SW480 (cell line): Measurements from ENCODE around the gene IQCE.
"Not testable (repeated sequence)": the region's sequence is repeated elsewhere in the genome, so short reads cannot be mapped to it uniquely, and the experiment has no call there.

Source experiments
- DNase-seq: peaks from one replicate; pipeline ENCODE4 v3.0.0-alpha.2; 2016; ENCODE audit warnings: low spot score

IQCE gene

DNA sequence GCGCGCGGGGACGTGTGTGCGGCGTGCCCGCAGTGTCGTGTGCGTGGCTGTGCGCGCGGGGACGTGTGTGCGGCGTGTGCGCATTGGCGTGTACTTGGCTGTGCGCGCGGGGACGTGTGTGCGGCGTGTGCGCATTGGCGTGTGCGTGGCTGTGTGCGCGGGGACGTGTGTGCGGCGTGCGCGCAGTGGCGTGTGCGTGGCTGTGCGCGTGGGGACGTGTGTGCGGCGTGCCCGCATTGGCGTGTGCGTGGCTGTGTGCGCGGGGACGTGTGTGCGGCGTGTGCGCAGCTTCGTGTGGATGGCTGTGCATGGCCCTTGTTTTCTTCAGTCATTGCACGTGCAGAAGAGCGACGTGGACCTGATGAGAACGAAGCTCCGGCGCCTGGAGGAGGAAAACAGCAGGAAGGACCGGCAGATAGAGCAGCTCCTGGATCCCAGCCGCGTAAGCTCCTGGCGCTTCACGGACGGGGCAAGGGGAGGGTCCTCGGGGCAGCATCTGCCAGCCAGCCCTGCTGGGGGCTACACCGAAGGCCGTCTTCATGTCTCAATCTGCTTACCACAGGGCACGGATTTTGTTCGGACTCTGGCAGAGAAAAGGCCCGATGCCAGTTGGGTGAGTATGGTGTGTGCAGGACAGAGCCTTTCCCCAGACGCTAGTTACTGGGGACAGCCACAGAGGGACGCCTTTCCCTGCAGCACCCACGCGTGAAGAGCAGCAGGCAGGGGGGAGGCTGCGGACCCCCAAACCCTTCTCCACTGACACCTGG is 19.3 kb downstream of the IQCE start:
- no peak for DNase-seq

- DNase-seq: no peak
Observed at GRCh38 chr7:2580636-2581035, 21.9 kb downstream of the IQCE start.

DNA sequence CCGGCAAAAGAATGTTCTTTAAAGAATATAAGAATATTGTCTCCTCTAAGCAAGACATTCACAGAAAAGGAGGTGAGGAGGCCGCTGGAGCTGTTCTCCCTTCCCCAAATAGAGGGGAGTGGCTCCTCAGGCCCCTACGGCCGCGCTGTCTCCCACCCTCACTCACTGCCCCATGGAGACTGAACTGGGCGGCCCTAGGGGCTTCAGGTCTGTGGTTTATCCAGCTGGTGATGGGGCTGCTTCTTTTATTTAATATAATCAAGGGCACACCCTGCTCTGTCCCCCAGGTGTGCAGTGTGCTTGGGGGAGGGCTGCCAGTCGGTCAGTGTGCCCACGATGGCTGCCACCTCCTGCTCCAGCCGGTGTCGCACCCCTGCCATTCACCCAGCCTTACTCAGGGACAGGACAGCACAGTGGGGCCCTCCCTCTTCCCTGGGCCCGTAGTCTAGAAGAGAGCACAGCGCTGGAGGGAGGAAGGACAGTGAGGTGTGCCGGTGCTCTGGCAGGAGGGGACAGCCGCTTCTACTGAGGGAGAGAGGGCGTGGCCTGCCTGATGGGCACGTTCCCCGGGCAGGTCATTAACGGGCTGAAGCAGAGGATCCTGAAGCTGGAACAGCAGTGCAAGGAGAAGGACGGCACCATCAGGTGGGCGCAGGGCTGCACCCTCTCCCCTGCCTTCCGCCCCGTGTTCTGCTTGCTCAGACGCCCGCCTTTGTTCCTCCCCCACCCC is 23.4 kb downstream of the IQCE start:
- no peak for DNase-seq

DNA sequence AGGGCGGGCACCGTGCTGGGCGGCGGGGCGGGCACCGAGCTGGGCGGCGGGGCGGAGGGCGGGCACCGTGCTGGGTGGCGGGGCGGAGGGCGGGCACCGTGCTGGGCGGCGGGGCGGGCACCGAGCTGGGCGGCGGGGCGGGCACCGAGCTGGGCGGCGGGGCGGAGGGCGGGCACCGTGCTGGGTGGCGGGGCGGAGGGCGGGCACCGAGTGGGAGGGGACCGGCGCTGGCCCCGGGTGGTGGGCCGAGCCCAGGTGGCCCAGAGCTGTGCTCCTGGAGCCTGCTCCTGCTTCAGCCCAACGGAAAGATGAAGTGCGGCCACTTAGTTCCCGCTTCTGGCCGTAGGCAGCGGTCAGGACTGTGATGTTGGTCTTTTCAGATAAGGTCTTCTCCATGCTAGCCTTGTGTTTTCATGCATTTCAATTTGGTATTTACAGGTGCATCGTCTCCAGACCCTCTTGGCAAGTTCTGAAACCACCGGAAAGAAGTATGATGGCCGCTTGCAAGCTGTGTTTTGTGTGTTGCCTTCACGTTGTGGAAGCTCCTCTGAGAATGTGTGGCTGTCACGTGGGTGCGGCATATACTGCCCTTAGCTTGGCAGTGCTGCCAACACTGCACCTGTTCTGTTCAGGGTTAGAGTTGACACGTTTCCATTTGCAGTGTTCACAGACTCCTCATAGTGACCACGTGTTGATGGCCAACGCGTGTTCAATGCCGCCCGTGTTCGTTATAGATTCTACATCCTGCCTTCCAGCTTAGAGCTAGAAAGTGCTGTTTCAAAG is 25.2 kb downstream of the IQCE start:
- no peak for DNase-seq

DNA sequence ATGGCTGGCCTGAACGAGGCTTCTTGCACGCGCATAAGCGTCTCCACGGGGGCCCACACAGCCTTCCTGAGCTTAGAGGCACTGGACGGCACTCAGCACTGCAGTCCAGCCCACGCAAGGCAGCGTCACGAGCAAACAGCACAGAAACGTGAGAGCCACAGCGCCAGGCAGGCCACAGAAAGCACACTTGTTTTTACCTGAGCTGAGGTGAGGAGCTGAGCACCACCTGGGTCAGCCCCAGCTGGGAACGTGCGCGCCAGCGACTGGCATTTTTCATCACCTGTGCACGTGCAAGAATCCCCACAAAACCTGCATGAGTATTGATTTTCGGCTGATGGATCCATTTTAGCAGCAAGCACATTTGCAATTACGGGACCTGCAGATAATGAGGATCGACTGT is 26.7 kb downstream of the IQCE start:
- DNase-seq: no peak

- no peak for DNase-seq
Observed at GRCh38 chr7:2586326-2587020, 27.7 kb downstream of the IQCE start.

- no peak for DNase-seq
Observed at GRCh38 chr7:2587134-2587533, 28.4 kb downstream of the IQCE start.

GRCh38 chr7:2587778-2588177 is 29.0 kb downstream of the IQCE start:
- no peak for DNase-seq

DNA sequence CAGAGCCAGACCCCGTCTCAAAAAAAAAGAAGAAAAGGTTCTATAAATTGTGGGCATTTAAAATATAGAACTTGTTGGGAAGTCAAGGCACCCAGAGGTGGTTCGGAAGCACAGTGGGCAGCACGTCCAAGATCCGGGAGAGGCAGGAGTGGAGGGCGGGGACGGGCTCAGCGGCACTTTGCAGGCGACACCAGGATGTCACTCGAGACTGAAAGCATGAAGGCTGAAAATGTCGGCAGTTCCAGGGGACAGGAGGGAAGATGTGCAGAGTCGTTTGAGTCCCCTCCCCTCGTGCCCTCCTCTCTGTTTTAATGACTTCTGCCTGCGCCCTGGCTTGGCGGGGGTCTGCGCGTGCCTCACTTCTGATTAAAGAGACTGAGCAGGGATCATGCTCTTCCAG is 30.6 kb downstream of the IQCE start:
- no peak for DNase-seq

DNA sequence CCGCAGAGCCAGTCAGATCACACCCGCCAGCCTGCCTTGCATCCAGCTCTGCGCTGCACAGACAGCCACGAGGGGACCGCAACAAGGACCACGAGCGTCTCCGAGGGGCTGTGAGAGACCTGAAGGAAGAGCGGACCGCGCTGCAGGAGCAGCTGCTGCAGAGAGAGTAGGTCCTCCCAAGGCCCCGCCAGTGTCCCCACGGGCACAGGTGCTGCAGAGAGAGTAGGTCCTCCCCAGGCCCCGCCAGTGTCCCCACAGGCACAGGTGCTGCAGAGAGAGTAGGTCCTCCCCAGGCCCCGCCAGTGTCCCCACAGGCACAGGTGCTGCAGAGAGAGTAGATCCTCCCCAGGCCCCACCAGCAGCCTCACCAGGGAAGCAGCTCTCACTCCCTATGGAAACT is 31.2 kb downstream of the IQCE start:
- DNase-seq: not testable (repeated sequence)

DNA sequence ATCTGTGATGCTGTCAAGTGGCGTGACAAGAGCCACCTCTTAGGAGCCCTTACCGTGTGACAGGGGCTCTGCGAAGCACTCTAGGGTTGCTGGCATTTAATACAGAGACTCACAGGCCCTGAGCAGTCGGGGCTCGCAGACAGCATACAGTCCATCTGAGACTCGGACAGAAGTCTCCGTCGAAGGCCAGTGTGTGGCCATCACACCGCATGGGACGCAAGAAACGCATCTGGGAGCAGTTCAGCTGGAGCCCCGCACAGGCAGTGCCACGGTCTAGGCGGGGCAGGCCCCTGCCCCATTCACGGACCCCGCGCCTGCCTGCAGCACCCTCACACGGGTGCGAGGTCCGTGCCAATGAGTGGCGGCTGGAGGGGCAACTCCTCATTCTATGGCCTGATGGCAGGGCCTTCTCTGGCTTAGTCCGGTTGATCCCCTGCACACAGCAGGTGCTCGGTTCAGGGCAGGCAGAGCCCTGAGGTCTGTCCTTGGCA is 33.6 kb downstream of the IQCE start:
- no peak for DNase-seq

GRCh38 chr7:2593036-2593727 is 34.4 kb downstream of the IQCE start:
- DNase-seq: no peak

GRCh38 chr7:2594599-2594998 is 35.8 kb downstream of the IQCE start:
- no peak for DNase-seq

- no peak for DNase-seq
Observed at GRCh38 chr7:2595258-2595860, 36.6 kb downstream of the IQCE start.

- no peak for DNase-seq
Observed at GRCh38 chr7:2596464-2597272, 37.9 kb downstream of the IQCE start.

DNA sequence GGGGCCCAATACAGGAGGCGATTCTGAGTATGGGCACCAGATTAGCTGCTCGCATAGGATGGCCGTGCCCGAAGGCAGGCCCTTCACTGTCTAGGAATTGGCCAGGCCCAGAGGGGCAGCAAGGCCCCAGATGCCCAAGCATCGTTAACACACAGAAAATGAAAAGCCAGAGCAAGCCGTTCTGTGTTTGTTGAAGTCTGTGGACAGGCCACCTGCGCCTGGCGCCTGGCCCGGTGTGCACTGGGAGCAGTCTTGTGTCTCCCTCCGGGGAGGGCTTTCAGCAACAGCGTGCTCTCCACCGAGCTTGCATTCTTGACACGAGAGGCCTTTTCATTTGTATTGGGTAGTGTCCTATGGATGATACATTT is 38.5 kb downstream of the IQCE start:
- DNase-seq: no peak

- DNase-seq: no peak
Observed at GRCh38 chr7:2598154-2598823, 39.5 kb downstream of the IQCE start.

GRCh38 chr7:2601065-2601464 is 42.3 kb downstream of the IQCE start:
- no peak for DNase-seq

DNA sequence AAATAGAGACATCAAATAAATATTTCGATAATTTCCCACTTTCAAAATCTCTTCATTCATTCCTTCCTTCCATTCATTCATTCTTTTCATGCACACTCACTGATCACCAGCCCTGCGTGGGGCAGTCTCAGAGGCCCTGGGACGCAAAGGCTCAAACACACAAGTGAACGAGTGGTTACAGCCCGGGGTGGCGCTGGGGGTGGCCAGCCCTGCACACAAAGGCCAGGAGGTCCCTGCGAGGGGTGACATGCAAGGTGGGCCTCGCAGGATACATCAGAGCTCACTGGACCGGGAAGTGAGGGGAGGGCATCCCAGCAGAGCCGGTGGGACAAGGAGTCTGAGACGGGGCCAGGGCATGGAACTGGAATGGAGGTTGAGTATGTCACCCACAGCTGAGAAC is 43.1 kb downstream of the IQCE start:
- no peak for DNase-seq
